Mesenchymal stem cell (in vitro differentiated cells and primary cell): Measurements from ENCODE around the gene ZNF366.

ENCODE experiments used
- DNase-seq: peaks from one replicate; pipeline ENCODE4 v3.0.0-alpha.2; 2013
- H2AFZ ChIP-seq: one replicate; pipeline ENCODE4 v1.6.1; 2013; ENCODE audit warnings: low read depth, mild to moderate bottlenecking, control low read depth, inconsistent platforms, low read length, moderate library complexity
- H2AK5ac ChIP-seq: 2 replicates; pipeline ENCODE4 v1.6.1; 2013; ENCODE audit warnings: low read length, moderate library complexity, mild to moderate bottlenecking, inconsistent platforms; ENCODE audit not compliant: severe bottlenecking
- H2BK120ac ChIP-seq: one replicate; pipeline ENCODE4 v1.6.1; 2013; ENCODE audit warnings: low read depth, mild to moderate bottlenecking, inconsistent platforms, low read length, moderate library complexity
- H2BK12ac ChIP-seq, 2 experiments: one replicate each; pipeline ENCODE4 v1.6.1; 2013; ENCODE audit warnings: inconsistent platforms in 2 of 2, low read length in 2 of 2, mild to moderate bottlenecking in 2 of 2, moderate library complexity in 2 of 2, control low read depth in 1 of 2
- H2BK15ac ChIP-seq: one replicate; pipeline ENCODE4 v1.6.1; 2013; ENCODE audit warnings: mild to moderate bottlenecking, low read depth, inconsistent platforms; ENCODE audit not compliant: poor library complexity, severe bottlenecking
- H2BK5ac ChIP-seq: 2 replicates; pipeline ENCODE4 v1.6.1; 2013; ENCODE audit warnings: low read depth, mild to moderate bottlenecking, low read length, control low read depth, inconsistent platforms; ENCODE audit not compliant: poor library complexity, severe bottlenecking
- H3K14ac ChIP-seq, 2 experiments: one replicate each; pipeline ENCODE4 v1.6.1; 2013; ENCODE audit warnings: inconsistent platforms in 2 of 2, low read length in 2 of 2, control low read depth in 1 of 2, mild to moderate bottlenecking in 1 of 2, moderate library complexity in 1 of 2
- H3K18ac ChIP-seq, 2 experiments: one replicate each; pipeline ENCODE4 v1.6.1; 2013; ENCODE audit warnings: inconsistent platforms in 2 of 2, low read length in 2 of 2, control low read depth in 1 of 2, low read depth in 1 of 2, mild to moderate bottlenecking in 1 of 2
- H3K23ac ChIP-seq, 2 experiments: one replicate each; pipeline ENCODE4 v1.6.1; 2013; ENCODE audit warnings: inconsistent platforms in 2 of 2, low read length in 2 of 2, mild to moderate bottlenecking in 2 of 2, moderate library complexity in 2 of 2, control low read depth in 1 of 2
- H3K27ac ChIP-seq: 2 replicates; pipeline ENCODE4 v1.5.1; 2013; ENCODE audit warnings: mild to moderate bottlenecking, moderate library complexity, low read length, control low read depth, inconsistent platforms; ENCODE audit not compliant: poor library complexity, severe bottlenecking
- H3K27me3 ChIP-seq, 2 experiments: 2 replicates each; pipeline versions ENCODE4 v1.6.1 to v1.7.0; 2013; ENCODE audit warnings: low read length in 2 of 2, mild to moderate bottlenecking in 2 of 2, moderate library complexity in 2 of 2, control low read depth in 1 of 2, inconsistent platforms in 1 of 2; ENCODE audit not compliant: control insufficient read depth in 1 of 2, insufficient read depth in 1 of 2
- H3K36me3 ChIP-seq, 2 experiments: 2 replicates each; pipeline versions ENCODE4 v1.6.1 to v1.7.0; 2013; ENCODE audit warnings: low read length in 2 of 2, control low read depth in 1 of 2, inconsistent platforms in 1 of 2, low read depth in 1 of 2, mild to moderate bottlenecking in 1 of 2; ENCODE audit not compliant: insufficient read depth in 2 of 2, control insufficient read depth in 1 of 2
- H3K4ac ChIP-seq, 2 experiments: one replicate each; pipeline ENCODE4 v1.6.1; 2013; ENCODE audit warnings: inconsistent platforms in 2 of 2, low read length in 2 of 2, mild to moderate bottlenecking in 2 of 2, moderate library complexity in 2 of 2, control low read depth in 1 of 2, low read depth in 1 of 2
- H3K4me1 ChIP-seq: 2 replicates; pipeline ENCODE4 v1.6.1; 2013; ENCODE audit warnings: low read depth, low read length, control low read depth; ENCODE audit not compliant: control insufficient read depth, insufficient read depth
- H3K4me2 ChIP-seq: 2 replicates; pipeline ENCODE4 v1.6.1; 2013; ENCODE audit warnings: low read length, mild to moderate bottlenecking, inconsistent platforms; ENCODE audit not compliant: poor library complexity, severe bottlenecking
- H3K4me3 ChIP-seq, 2 experiments: 2 replicates each; pipeline versions ENCODE4 v1.5.1 to v1.7.0; 2013; ENCODE audit warnings: low read length in 2 of 2, mild to moderate bottlenecking in 2 of 2, control low read depth in 1 of 2, low read depth in 1 of 2; ENCODE audit not compliant: insufficient read depth in 1 of 2
- H3K79me1 ChIP-seq: replicated peaks from 2 replicates; pipeline ENCODE4 v1.6.1; 2013; ENCODE audit warnings: mild to moderate bottlenecking, control low read depth, low read length, inconsistent platforms; ENCODE audit not compliant: poor library complexity, severe bottlenecking
- H3K9ac ChIP-seq: 2 replicates; pipeline ENCODE4 v1.7.0; 2013; ENCODE audit warnings: mild to moderate bottlenecking, low read length, moderate library complexity
- H3K9me3 ChIP-seq: 2 replicates; pipeline ENCODE4 v1.7.0; 2013; ENCODE audit warnings: mild to moderate bottlenecking, low read length; ENCODE audit not compliant: control insufficient read depth
- H4K8ac ChIP-seq: one replicate; pipeline ENCODE4 v1.6.1; 2013; ENCODE audit warnings: inconsistent platforms, mild to moderate bottlenecking, low read length, moderate library complexity
- H4K91ac ChIP-seq: one replicate; pipeline ENCODE4 v1.6.1; 2013; ENCODE audit warnings: mild to moderate bottlenecking, low read length, inconsistent platforms
- WGBS: methylation state at CpG from one replicate; pipeline ENCODE4 v1.1.7; 2013; ENCODE audit warnings: mixed read lengths; 5-methylcytosine and 5-hydroxymethylcytosine counted together

The ZNF366 gene

GRCh38 chr5:72499730-72500129 is 7.5 kb downstream of the ZNF366 start:
- Histone ChIP-seq H2BK15ac (no peak overlapping the region), H3K9ac (peak overlapping the region; percentile 20), H3K4ac (no peak overlapping the region), H3K79me1 (no peaks in the 10 kb centered on the region), H2AK5ac (no peak overlapping the region), H2BK5ac (no peak overlapping the region), H4K91ac (no peak overlapping the region), H2AFZ (no peak overlapping the region), H2BK12ac (peak overlapping the region in 1 of 2 experiments; percentile 6), H3K36me3 (no peaks in the 10 kb centered on the region), H4K8ac (no peak overlapping the region), H3K4me3 (no peak overlapping the region), H3K23ac (peak overlapping the region in 1 of 2 experiments; percentile 83), H2BK120ac (no peak overlapping the region), H3K27ac (no peak overlapping the region), H3K4me2 (no peak overlapping the region), H3K18ac (peak overlapping the region in 1 of 2 experiments; percentile 18), H3K27me3 (no peaks in the 10 kb centered on the region), H3K4me1 (peaks cover 3% of the 10 kb centered on the region), H3K14ac (no peak overlapping the region), H3K9me3 (no peaks in the 10 kb centered on the region)
- WGBS: 98% methylated on average over 11 of the region's 12 CpGs
- no peak for DNase-seq

GRCh38 chr5:72499090-72499489 is 8.1 kb downstream of the ZNF366 start:
- Histone ChIP-seq H3K79me1 (no peaks in the 10 kb centered on the region), H3K23ac (no peak overlapping the region), H3K9me3 (no peaks in the 10 kb centered on the region), H2BK15ac (no peak overlapping the region), H3K14ac (no peak overlapping the region), H3K18ac (peak overlapping the region in 1 of 2 experiments; percentile 28), H3K4me3 (no peak overlapping the region), H3K4ac (no peak overlapping the region), H2BK12ac (peak overlapping the region in 1 of 2 experiments; percentile 87), H3K27ac (no peak overlapping the region), H3K36me3 (no peaks in the 10 kb centered on the region), H2BK5ac (no peak overlapping the region), H2AK5ac (no peak overlapping the region), H3K27me3 (no peaks in the 10 kb centered on the region), H3K4me2 (no peak overlapping the region), H2BK120ac (no peak overlapping the region), H4K8ac (no peak overlapping the region), H3K4me1 (peaks cover 3% of the 10 kb centered on the region), H2AFZ (no peak overlapping the region), H4K91ac (no peak overlapping the region), H3K9ac (no peak overlapping the region)
- WGBS: 93% methylated on average over 2 of the region's 2 CpGs
- DNase-seq: no peak

- Histone ChIP-seq H2BK5ac (no peak overlapping the region), H3K27ac (no peak overlapping the region), H3K23ac (no peak overlapping the region), H3K79me1 (no peaks in the 10 kb centered on the region), H3K27me3 (no peaks in the 10 kb centered on the region), H3K36me3 (no peaks in the 10 kb centered on the region), H3K9me3 (no peaks in the 10 kb centered on the region), H3K4me1 (no peaks in the 10 kb centered on the region), H2BK12ac (no peak overlapping the region), H2AK5ac (no peak overlapping the region), H2AFZ (no peak overlapping the region), H3K9ac (no peak overlapping the region), H3K4ac (no peak overlapping the region), H3K4me3 (no peak overlapping the region), H4K91ac (no peak overlapping the region), H2BK15ac (no peak overlapping the region), H2BK120ac (no peak overlapping the region), H3K18ac (no peak overlapping the region), H3K14ac (no peak overlapping the region), H3K4me2 (no peak overlapping the region), H4K8ac (no peak overlapping the region)
- WGBS: 12% methylated on average over 2 of the region's 2 CpGs
- peak; percentile 63 for DNase-seq
Measured at GRCh38 chr5:72498284-72498683, 8.9 kb downstream of the ZNF366 start.

- H2BK12ac ChIP-seq: no peak overlapping the region
- no peak overlapping the region for H3K14ac ChIP-seq
- H4K91ac ChIP-seq: no peak overlapping the region
- no peak overlapping the region for H2BK120ac ChIP-seq
- H3K4me2 ChIP-seq: no peak overlapping the region
- H2BK5ac ChIP-seq: no peak overlapping the region
- no peak overlapping the region for H2BK15ac ChIP-seq
- no peak overlapping the region for H3K23ac ChIP-seq
- H2AK5ac ChIP-seq: no peak overlapping the region
- no peak overlapping the region for H3K9ac ChIP-seq
- no CpG with 5 or more reads among the region's 3 CpGs for WGBS
- no peak overlapping the region for H4K8ac ChIP-seq
- DNase-seq: no peak
- H3K4me1 ChIP-seq: no peaks in the 10 kb centered on the region
- H3K36me3 ChIP-seq: no peaks in the 10 kb centered on the region
- no peak overlapping the region for H2AFZ ChIP-seq
- H3K27me3 ChIP-seq: no peaks in the 10 kb centered on the region
- no peaks in the 10 kb centered on the region for H3K9me3 ChIP-seq
- no peak overlapping the region for H3K4me3 ChIP-seq
- H3K18ac ChIP-seq: no peak overlapping the region
- H3K4ac ChIP-seq: no peak overlapping the region
- H3K79me1 ChIP-seq: no peaks in the 10 kb centered on the region
- no peak overlapping the region for H3K27ac ChIP-seq
Measured at GRCh38 chr5:72497823-72498222, 9.4 kb downstream of the ZNF366 start.
